Common myeloid progenitor, CD34-positive (primary cell): ENCODE measurements around the gene HMCN2.

Source experiments
- CTCF ChIA-PET: fragments of 350-600 bp; sonication (Branson Sonifier 250); formaldehyde crosslinking; loops from one replicate; lab custom pipeline; 2021; ENCODE audit warnings: antibody characterized with exemption; lab: Charles Lee
- POLR2A ChIA-PET: fragments of 350-600 bp; sonication (Branson Sonifier 250); formaldehyde crosslinking; loops from one replicate; lab custom pipeline; 2021; ENCODE audit warnings: antibody characterized with exemption; lab: Charles Lee
- DNase-seq, 3 donors: peaks; one replicate each; pipeline versions ENCODE4 v3.0.0 to v3.0.0-alpha.2; 2013
- H3K27ac ChIP-seq, 2 experiments: 1 replicate in 1 of 2; 2 replicates in 1 of 2; pipeline ENCODE4 v1.7.0; 2013; ENCODE audit warnings: inconsistent platforms in 2 of 2, low read length in 2 of 2, mild to moderate bottlenecking in 2 of 2, low read depth in 1 of 2, moderate library complexity in 1 of 2; ENCODE audit not compliant: severe bottlenecking in 2 of 2, insufficient read depth in 1 of 2, poor library complexity in 1 of 2
- H3K27me3 ChIP-seq, 5 experiments: replicated peaks in 2 of 5; 1 replicate in 3 of 5; 2 replicates in 2 of 5; pipeline versions ENCODE4 v1.6.1 to v1.7.0; 2013; ENCODE audit warnings: low read length in 4 of 5, mild to moderate bottlenecking in 2 of 5, moderate library complexity in 2 of 5, inconsistent platforms in 1 of 5; ENCODE audit not compliant: insufficient read depth in 5 of 5, control insufficient read depth in 4 of 5
- H3K36me3 ChIP-seq, 4 experiments: 1 replicate in 2 of 4; 2 replicates in 2 of 4; pipeline versions ENCODE4 v1.6.1 to v1.7.0; 2013; ENCODE audit warnings: low read length in 3 of 4, control low read depth in 1 of 4, mild to moderate bottlenecking in 1 of 4; ENCODE audit not compliant: control insufficient read depth in 4 of 4, insufficient read depth in 4 of 4
- H3K4me1 ChIP-seq, 4 experiments: 1 replicate in 3 of 4; 2 replicates in 1 of 4; pipeline versions ENCODE4 v1.6.1 to v1.7.1; 2013; ENCODE audit warnings: low read length in 3 of 4, mild to moderate bottlenecking in 3 of 4, control low read depth in 1 of 4, inconsistent platforms in 1 of 4, moderate library complexity in 1 of 4; ENCODE audit not compliant: control insufficient read depth in 4 of 4, insufficient read depth in 4 of 4; ENCODE audit errors: control extremely low read depth in 1 of 4
- H3K4me3 ChIP-seq, 7 experiments: 1 replicate in 4 of 7; 2 replicates in 3 of 7; pipeline versions ENCODE4 v1.5.1 to v1.7.0; 2013; ENCODE audit warnings: mild to moderate bottlenecking in 7 of 7, low read length in 6 of 7, moderate library complexity in 6 of 7, inconsistent platforms in 2 of 7, low read depth in 2 of 7, control low read depth in 1 of 7; ENCODE audit not compliant: insufficient read depth in 4 of 7, control insufficient read depth in 1 of 7; ENCODE audit errors: extremely low read depth in 1 of 7
- H3K9me3 ChIP-seq, 5 experiments: 1 replicate in 4 of 5; 2 replicates in 1 of 5; pipeline versions ENCODE4 v1.6.1 to v1.7.1; 2013; ENCODE audit warnings: low read length in 4 of 5, mild to moderate bottlenecking in 2 of 5, inconsistent platforms in 1 of 5, low read depth in 1 of 5, moderate library complexity in 1 of 5; ENCODE audit not compliant: control insufficient read depth in 4 of 5, insufficient read depth in 2 of 5; ENCODE audit errors: control extremely low read depth in 1 of 5
- WGBS: methylation state at CpG from one replicate; pipeline ENCODE4 v1.1.5; 2013; ENCODE audit not compliant: insufficient coverage; 5-methylcytosine and 5-hydroxymethylcytosine counted together

HMCN2 gene

DNA sequence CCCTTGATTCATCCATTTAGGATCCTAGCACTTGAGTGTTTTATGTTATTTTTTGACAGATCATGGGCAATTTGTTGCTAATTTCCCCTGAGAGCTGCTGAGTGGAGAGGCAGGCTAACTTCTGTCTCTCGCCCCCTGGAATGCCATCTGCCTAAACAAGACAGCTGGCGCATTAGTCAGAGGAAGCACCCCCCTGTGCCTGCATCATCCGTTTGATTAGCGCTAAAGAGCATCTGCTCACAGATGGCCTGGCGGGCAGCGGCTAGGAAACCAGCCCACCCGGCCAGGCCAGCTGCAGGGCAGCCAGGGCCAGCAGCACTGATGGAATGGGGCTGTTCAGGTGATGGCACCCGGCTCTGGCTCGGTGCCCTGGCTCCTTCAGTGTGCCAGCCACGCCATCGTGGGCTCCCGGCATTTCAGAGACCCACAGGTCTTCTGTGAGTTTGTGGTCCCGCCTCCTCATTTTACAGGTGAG, 156.3 kb downstream of the HMCN2 start:
- H3K27ac ChIP-seq: no peak overlapping the region
- ChIA-PET POLR2A (no interaction called here), CTCF (no interaction called here)
- peak in 2 of 3 donors; percentile 22 to 47 for DNase-seq
- peaks cover 0 to 23% (median 7%) of the 10 kb centered on the region in 5 experiments for H3K27me3 ChIP-seq
- no peak overlapping the region for H3K4me3 ChIP-seq
- peaks cover 0 to 2% (median 0%) of the 10 kb centered on the region in 5 experiments for H3K9me3 ChIP-seq
- H3K36me3 ChIP-seq: no peaks in the 10 kb centered on the region
- H3K4me1 ChIP-seq: no peaks in the 10 kb centered on the region
- 79% methylated on average over 12 of the region's 13 CpGs for WGBS

GRCh38 chr9:130422546-130422945, 157.0 kb downstream of the HMCN2 start:
- 83% methylated on average over 10 of the region's 10 CpGs for WGBS
- peaks cover 0 to 24% (median 7%) of the 10 kb centered on the region in 5 experiments for H3K27me3 ChIP-seq
- DNase-seq: no peak
- H3K4me3 ChIP-seq: no peak overlapping the region
- no peaks in the 10 kb centered on the region for H3K36me3 ChIP-seq
- peaks cover 0 to 2% (median 0%) of the 10 kb centered on the region in 5 experiments for H3K9me3 ChIP-seq
- no peak overlapping the region for H3K27ac ChIP-seq
- ChIA-PET POLR2A (no interaction called here), CTCF (no interaction called here)
- no peaks in the 10 kb centered on the region for H3K4me1 ChIP-seq

DNA sequence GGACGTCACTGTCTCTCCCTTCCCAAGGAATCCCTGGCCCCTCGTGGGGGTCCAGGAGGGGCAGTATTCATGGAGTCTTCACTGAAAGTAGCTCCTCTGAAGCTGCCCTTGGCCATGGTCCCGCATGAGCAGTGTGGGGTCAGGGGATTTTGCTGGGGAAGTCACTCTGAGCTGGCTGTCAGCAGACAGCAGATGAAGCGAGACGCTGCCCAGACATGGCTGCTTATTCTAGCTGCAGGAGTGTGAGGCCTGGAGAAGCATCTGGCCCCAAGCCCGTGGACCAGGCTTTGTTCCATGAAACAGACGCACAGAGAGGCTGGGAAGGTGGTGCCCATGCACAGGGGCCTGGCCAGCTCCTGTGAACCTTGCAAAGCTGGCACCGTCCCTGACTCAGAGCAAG, 157.7 kb downstream of the HMCN2 start:
- Histone ChIP-seq H3K36me3 (no peaks in the 10 kb centered on the region), H3K4me1 (no peaks in the 10 kb centered on the region), H3K27me3 (peaks cover 0 to 24% (median 7%) of the 10 kb centered on the region in 5 experiments), H3K9me3 (peaks cover 0 to 2% (median 0%) of the 10 kb centered on the region in 5 experiments), H3K27ac (no peak overlapping the region), H3K4me3 (no peak overlapping the region)
- no peak for DNase-seq
- ChIA-PET POLR2A (no interaction called here), CTCF (no interaction called here)
- WGBS: 92% methylated on average over 7 of the region's 8 CpGs

DNA sequence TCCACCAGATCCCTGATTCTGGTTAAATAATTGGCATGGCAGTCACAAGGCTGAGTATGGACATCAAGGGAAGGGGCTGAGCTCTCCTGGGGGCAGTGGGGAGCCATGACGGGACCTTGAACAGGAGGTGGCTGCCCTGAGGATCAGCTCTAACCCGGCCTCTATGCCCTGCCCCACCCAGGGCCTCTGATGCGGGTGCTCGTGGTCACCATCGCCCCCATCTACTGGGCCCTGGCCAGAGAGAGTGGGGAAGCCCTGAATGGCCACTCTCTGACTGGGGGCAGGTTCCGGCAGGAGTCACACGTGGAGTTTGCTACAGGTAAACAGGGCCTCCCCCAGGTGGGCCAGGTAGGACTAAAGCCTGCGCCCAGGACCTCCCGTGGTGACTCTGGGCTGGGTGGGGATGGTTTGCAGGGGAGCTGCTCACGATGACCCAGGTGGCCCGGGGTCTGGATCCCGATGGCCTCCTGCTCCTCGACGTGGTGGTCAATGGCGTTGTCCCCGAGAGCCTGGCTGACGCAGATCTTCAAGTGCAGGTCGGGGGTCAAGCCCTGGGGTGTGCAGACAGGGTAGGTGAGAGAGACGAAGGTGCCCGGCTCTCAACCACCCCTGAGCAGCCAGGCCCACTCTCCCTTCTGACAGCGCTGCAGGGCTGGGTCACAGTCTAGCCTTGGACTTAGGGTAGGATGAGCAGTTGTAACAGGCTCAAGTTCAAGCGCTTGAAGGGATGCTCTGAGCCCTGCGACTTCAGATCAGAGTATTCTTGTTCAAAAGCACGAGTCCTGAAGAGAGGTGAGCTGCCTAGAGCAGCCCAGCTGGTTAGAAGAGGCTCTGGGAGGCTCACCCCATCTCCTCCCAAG, 159.3 kb downstream of the HMCN2 start:
- WGBS: 96% methylated on average over 24 of the region's 24 CpGs
- peaks cover 0 to 2% (median 0%) of the 10 kb centered on the region in 5 experiments for H3K9me3 ChIP-seq
- peaks cover 0 to 20% (median 7%) of the 10 kb centered on the region in 5 experiments for H3K27me3 ChIP-seq
- ChIA-PET CTCF (no interaction called here), POLR2A (no interaction called here)
- no peaks in the 10 kb centered on the region for H3K4me1 ChIP-seq
- no peak for DNase-seq
- no peaks in the 10 kb centered on the region for H3K36me3 ChIP-seq
- no peak overlapping the region for H3K4me3 ChIP-seq
- H3K27ac ChIP-seq: no peak overlapping the region

DNA sequence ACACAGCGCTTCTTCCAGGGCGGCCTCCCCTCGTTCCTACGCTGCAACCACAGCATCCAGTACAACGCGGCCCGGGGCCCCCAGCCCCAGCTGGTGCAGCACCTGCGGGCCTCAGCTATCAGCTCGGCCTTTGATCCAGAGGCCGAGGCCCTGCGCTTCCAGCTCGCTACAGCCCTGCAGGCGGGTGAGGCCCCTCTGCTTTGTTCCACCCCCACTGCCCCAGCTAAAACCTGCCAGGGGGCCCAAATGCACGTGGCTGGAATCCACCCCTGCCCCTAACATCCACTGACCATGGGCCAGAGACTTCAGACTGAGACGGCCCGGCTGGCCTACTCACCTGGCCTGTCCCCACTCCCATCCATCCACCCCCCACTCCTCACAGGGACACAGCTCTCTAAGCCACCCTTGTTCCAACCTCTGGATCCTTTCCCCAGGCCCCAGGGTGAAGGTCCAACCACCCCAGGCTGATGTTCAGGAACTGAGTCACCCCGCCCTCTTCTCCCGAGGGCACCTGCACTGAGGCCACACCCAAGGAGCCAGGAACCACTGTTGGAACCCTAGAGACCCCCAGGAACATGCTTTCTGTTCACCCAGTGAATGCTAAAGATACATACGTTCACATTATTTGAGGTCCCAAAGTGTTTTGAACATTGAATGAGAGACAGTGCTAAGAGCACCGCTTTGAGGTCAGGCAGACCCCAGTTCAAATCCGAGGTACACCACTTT, 160.3 kb downstream of the HMCN2 start:
- Histone ChIP-seq H3K4me1 (no peaks in the 10 kb centered on the region), H3K4me3 (no peak overlapping the region), H3K9me3 (peaks cover 0 to 12% (median 6%) of the 10 kb centered on the region in 5 experiments), H3K27me3 (peaks cover 0 to 27% (median 7%) of the 10 kb centered on the region in 5 experiments), H3K36me3 (no peaks in the 10 kb centered on the region), H3K27ac (no peak overlapping the region)
- CTCF ChIA-PET: interaction anchor here (1.3 kb wide), 1 partner anchor 23 kb away, joined by 3 read pairs; no protein-coding TSS in a partner anchor
- POLR2A ChIA-PET: interaction anchor here (0.7 kb wide), 1 partner anchor 737 kb away, joined by 4 read pairs; no protein-coding TSS in a partner anchor
- WGBS: 90% methylated on average over 20 of the region's 21 CpGs
- no peak for DNase-seq

GRCh38 chr9:130426467-130426773, 160.9 kb downstream of the HMCN2 start:
- Histone ChIP-seq H3K36me3 (no peaks in the 10 kb centered on the region), H3K9me3 (peaks cover 0 to 14% (median 8%) of the 10 kb centered on the region in 5 experiments), H3K27ac (no peak overlapping the region), H3K4me3 (no peak overlapping the region), H3K4me1 (no peaks in the 10 kb centered on the region), H3K27me3 (peaks cover 0 to 32% (median 7%) of the 10 kb centered on the region in 5 experiments)
- ChIA-PET POLR2A (no interaction called here), CTCF (interaction anchor here (1.3 kb wide), 1 partner anchor 22 kb away, joined by 3 read pairs; no protein-coding TSS in a partner anchor)
- DNase-seq: no peak
- 75% methylated on average over 6 of the region's 8 CpGs for WGBS
